K562 (cell line): ENCODE data around the gene MEIS1. TPM values are rescaled to one million over a fixed set of nuclear protein-coding genes. Genes with fewer than 3 reads are reported as not detected.

Experiments
- ATAC-seq: fragments of 200-7000 bp; cut with Tn5 transposase; 3 replicates; pipeline ENCODE4 v1.9.1; 2020; ENCODE audit warnings: moderate library complexity
- BruUV-seq: library from RNA; stranded (reverse); fragments of 400-500 nt; replicated peaks from 2 replicates; lab custom pipeline; 2021; lab: Mats Ljungman, UMichigan
- CTCF ChIA-PET: fragments of 300-600 bp; formaldehyde crosslinking; extraction: SDS; loops from one replicate; lab custom pipeline; 2021; ENCODE audit warnings: low intra/inter-chr PET ratio; lab: Yijun Ruan, JAX
- POLR2A ChIA-PET: fragments of 300-600, 350-650 bp; sonication (Branson Sonifier 250); formaldehyde crosslinking; extraction: SDS; loops from one replicate; lab custom pipeline; 2021; ENCODE audit warnings: antibody characterized with exemption, inconsistent platforms; lab: Yijun Ruan, JAX
- DNase-seq, 4 experiments: peaks; one replicate each; pipeline versions ENCODE4 v3.0.0 to v3.0.0-alpha.2; 2011 to 2018; ENCODE audit warnings: low spot score in 3 of 4, mixed read lengths in 3 of 4; ENCODE audit errors: extremely low read depth in 1 of 4
- FAIRE-seq: peaks from 2 replicates; lab custom pipeline; 2011; peaks lifted over from hg19 to GRCh38; lab: Jason Lieb, UNC
- H2AFZ ChIP-seq: 2 replicates; pipeline ENCODE4 v1.6.0; 2011; ENCODE audit warnings: low read depth, low read length, control low read depth, inconsistent platforms
- H3K27ac ChIP-seq: fragments of 200-600 bp; 3 replicates; pipeline ENCODE4 v1.8.0; 2011; ENCODE audit warnings: low read depth, mild to moderate bottlenecking, control low read depth, inconsistent platforms, low read length, moderate library complexity, mixed read lengths; ENCODE audit errors: extremely low read depth
- H3K27me3 ChIP-seq, 2 experiments: fragments of 300-600 bp in 1 of 2; 2 replicates in 1 of 2; 3 replicates in 1 of 2; pipeline versions ENCODE4 v1.6.0 to v1.8.0; 2011; ENCODE audit warnings: inconsistent platforms in 2 of 2, low read length in 2 of 2, mild to moderate bottlenecking in 1 of 2, mixed read lengths in 1 of 2, moderate library complexity in 1 of 2; ENCODE audit not compliant: control insufficient read depth in 2 of 2, insufficient read depth in 2 of 2
- H3K36me3 ChIP-seq: fragments of 300-600 bp; 3 replicates; pipeline ENCODE4 v1.8.0; 2011; ENCODE audit warnings: mild to moderate bottlenecking, low read length, inconsistent platforms; ENCODE audit not compliant: control insufficient read depth, insufficient read depth
- H3K4me1 ChIP-seq, 2 experiments: fragments of 200-600 bp in 1 of 2; replicated peaks in 1 of 2; 2 replicates in 1 of 2; 3 replicates in 1 of 2; pipeline versions ENCODE4 v1.5.1 to v1.8.0; 2011; ENCODE audit warnings: inconsistent platforms in 2 of 2, low read length in 2 of 2, mild to moderate bottlenecking in 1 of 2, mixed read lengths in 1 of 2, moderate library complexity in 1 of 2; ENCODE audit not compliant: control insufficient read depth in 2 of 2, insufficient read depth in 2 of 2
- H3K4me2 ChIP-seq: 2 replicates; pipeline ENCODE4 v1.6.1; 2011; ENCODE audit warnings: low read length, control low read depth, inconsistent platforms, mixed read lengths; ENCODE audit not compliant: insufficient read depth
- H3K4me3 ChIP-seq: fragments of 200-600 bp; sonication (generic), shearing (Covaris generic); 2 replicates; pipeline ENCODE4 v1.5.1; 2016; ENCODE audit warnings: control low read depth, inconsistent platforms
- H3K79me2 ChIP-seq: fragments of 200-600 bp; 3 replicates; pipeline ENCODE4 v1.8.0; 2011; ENCODE audit warnings: low read length, inconsistent platforms; ENCODE audit not compliant: control insufficient read depth, insufficient read depth
- H3K9ac ChIP-seq, 2 experiments: 2 replicates each; pipeline versions ENCODE4 v1.6.0 to v1.6.1; 2011; ENCODE audit warnings: low read depth in 2 of 2, low read length in 2 of 2, control low read depth in 1 of 2, inconsistent platforms in 1 of 2, mild to moderate bottlenecking in 1 of 2, mixed read lengths in 1 of 2; ENCODE audit not compliant: insufficient read depth in 1 of 2
- H3K9me1 ChIP-seq: one replicate; pipeline ENCODE4 v1.6.0; 2011; ENCODE audit warnings: inconsistent platforms, mild to moderate bottlenecking, low read length, moderate library complexity; ENCODE audit not compliant: control insufficient read depth, insufficient read depth
- H3K9me3 ChIP-seq: replicated peaks from 2 replicates; pipeline ENCODE4 v1.5.1; 2011; ENCODE audit warnings: low read depth, low read length, inconsistent platforms; ENCODE audit not compliant: control insufficient read depth, insufficient read depth
- H4K20me1 ChIP-seq: replicated peaks from 2 replicates; pipeline ENCODE4 v1.6.1; 2011; ENCODE audit warnings: low read length, inconsistent platforms, mixed read lengths; ENCODE audit not compliant: control insufficient read depth, insufficient read depth
- CBX8 ChIP-seq: fragments of 200-600 bp; sonication (generic); IDR thresholded peaks from 2 replicates; pipeline ENCODE4 v1.6.1; 2012; ENCODE audit warnings: borderline replicate concordance, mixed run types, low read depth, mild to moderate bottlenecking, moderate library complexity, mixed read lengths, low read length, control low read depth, inconsistent platforms; ENCODE audit not compliant: poor library complexity, severe bottlenecking; ENCODE audit errors: extremely low read depth
- CLOCK ChIP-seq: fragments of 250-450 bp; sonication (Bioruptor Pico); IDR thresholded peaks from 2 replicates; pipeline ENCODE4 v1.4.0; 2020; ENCODE audit warnings: mild to moderate bottlenecking, moderate library complexity, borderline replicate concordance
- NR4A1 ChIP-seq, 2 experiments: fragments of 250-450 bp in 1 of 2; fragments of 450-650 bp in 1 of 2; sonication (Bioruptor Pico) in 1 of 2; IDR thresholded peaks; 2 replicates each; pipeline versions ENCODE4 v1.4.0 to v1.6.1; 2016 to 2020; ENCODE audit warnings: mild to moderate bottlenecking in 2 of 2, missing compliant biosample characterization in 1 of 2, missing genetic modification characterization in 1 of 2, moderate library complexity in 1 of 2
- TFAP4 ChIP-seq: sonication (generic); formaldehyde crosslinking; IDR thresholded peaks from 2 replicates; pipeline ENCODE4 v1.8.0; 2022; ENCODE audit warnings: missing genetic modification reagents, mild to moderate bottlenecking, moderate library complexity, borderline replicate concordance
- ZNF512 ChIP-seq: IDR thresholded peaks from 2 replicates; pipeline ENCODE4 v1.6.1; 2016; ENCODE audit warnings: missing genetic modification characterization, missing compliant biosample characterization
- WGBS: fragments of 100-300 bp; shearing (Covaris generic); methylation state at CpG from one replicate; pipeline ENCODE4 v1.1.6; 2016; ENCODE audit warnings: low coverage, mixed read lengths; ENCODE audit not compliant: insufficient coverage; ENCODE audit errors: missing lambda C conversion rate; 5-methylcytosine and 5-hydroxymethylcytosine counted together
- in situ Hi-C: fragments of 300-500 bp; cut with MboI; formaldehyde crosslinking; loops from 4 replicates; pipeline ENCODE4 v1.15.0; 2018; ENCODE audit warnings: inconsistent platforms, mixed read lengths
- intact Hi-C: fragments of 100-400 bp; cut with micrococcal nuclease; formaldehyde crosslinking; loops from 2 replicates; pipeline ENCODE4 v1.14.2; 2022
- polyA plus RNA-seq, 8 experiments: library from polyadenylated mRNA; depleted of rRNA in 4 of 8; stranded (reverse) in 5 of 8; unstranded in 3 of 8; fragments of >200 nt; fragmentation: Nextera tagmentation in 2 of 8; fragmentation: Illumina TruSeq in 1 of 8; extraction: Ambion mirVana in 2 of 8; extraction: Trizol in 1 of 8; gene quantifications; 2 replicates each; pipeline versions ENCODE4 v1.2.1 to v1.2.3, GENCODE V29; 2011 to 2014; ENCODE audit warnings: inconsistent platforms in 1 of 8, missing spikeins in 1 of 8
- total RNA-seq, 7 experiments: library from RNA; depleted of rRNA in 6 of 7; stranded (reverse); fragments of >200 nt in 6 of 7; fragmentation: Illumina TruSeq in 2 of 7; extraction: Trizol in 2 of 7; gene quantifications; 2 replicates each; pipeline versions ENCODE4 v1.2.1 to v1.2.3, GENCODE V29; 2011 to 2021; ENCODE audit warnings: low replicate concordance in 1 of 7

Gene MEIS1
- total and polyA plus RNA-seq, 9 of the 15 experiments (the other 6 are each of a cell fraction or from before 2014, with no cell fraction given), result 2.3 to 9.0 (median 5.9) TPM

DNA sequence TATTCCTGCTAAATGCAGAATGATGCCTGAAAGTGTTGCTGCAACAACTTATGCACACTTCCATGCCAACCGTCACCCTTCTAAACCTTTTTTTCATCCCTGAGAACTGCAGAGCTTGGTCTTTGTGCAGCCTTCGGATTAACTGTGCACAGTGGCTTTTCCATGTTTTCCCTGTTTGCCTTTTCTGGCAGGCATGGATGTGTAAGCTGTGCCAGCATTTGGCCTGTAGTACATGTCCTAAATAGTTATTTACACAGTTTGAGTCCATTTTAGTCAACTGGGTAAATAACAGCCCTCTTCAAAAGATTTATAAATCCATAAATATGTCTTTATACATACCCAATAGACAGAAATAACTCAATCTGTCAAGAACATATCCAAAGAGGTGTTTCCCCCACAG lies 31.5 kb downstream of the MEIS1 start:
- WGBS, result 63% methylated on average over 2 of the region's 2 CpGs
- H3K4me1 ChIP-seq, result peaks cover 0 to 25% of the 10 kb centered on the region in 2 experiments; a peak in 4 of 5 replicates
- intact Hi-C loops (no loop called here), in situ Hi-C loops (no loop called here)
- TF ChIP-seq ZNF512 (tag), result no peak
- no peak for TF ChIP-seq TFAP4
- TF ChIP-seq CBX8, result no peak
- no peak for TF ChIP-seq NR4A1 (CRISPR knock-in tag; IDR thresholded peaks at IDR 0.05)
- TF ChIP-seq NR4A1 (tag; IDR thresholded peaks at IDR 0.05), result no peak
- TF ChIP-seq CLOCK, result no peak
- H3K4me3 ChIP-seq, result no peak overlapping the region
- H3K79me2 ChIP-seq, result no peaks in the 10 kb centered on the region
- ChIA-PET CTCF (no interaction called here), POLR2A (interaction anchor here (1.2 kb wide), 1 partner anchor 11 kb away, joined by 3 read pairs; no protein-coding TSS in a partner anchor)
- no peak overlapping the region for H3K27ac ChIP-seq
- no peak overlapping the region for H3K4me2 ChIP-seq
- H3K36me3 ChIP-seq, result no peaks in the 10 kb centered on the region
- ATAC-seq (no peak), DNase-seq (no peak), FAIRE-seq (no peak)
- no peaks in the 10 kb centered on the region for H3K27me3 ChIP-seq
- H3K9ac ChIP-seq, result no peak overlapping the region
- BruUV-seq, result no TSS peak
- H3K9me3 ChIP-seq, result no peaks in the 10 kb centered on the region
- no peak overlapping the region for H2AFZ ChIP-seq
- no peaks in the 10 kb centered on the region for H4K20me1 ChIP-seq
- H3K9me1 ChIP-seq, result no peaks in the 10 kb centered on the region
